Glutamatergic neuron (in vitro differentiated cells): ENCODE data around the gene PCDHA1. TPM values are rescaled to one million over a fixed set of nuclear protein-coding genes. Genes with fewer than 3 reads are reported as not detected.
"Not testable (repeated sequence)": the region's sequence is repeated elsewhere in the genome, so short reads cannot be mapped to it uniquely, and the experiment has no call there.

Source experiments
- DNase-seq: peaks from one replicate; pipeline ENCODE4 v3.0.0; 2022
- H3K27ac Mint-ChIP-seq: one replicate; pipeline ENCODE4 v1.8.0; 2020; ENCODE audit warnings: mild to moderate bottlenecking, mixed read lengths, inconsistent platforms; ENCODE audit not compliant: unreplicated experiment
- H3K27me3 Mint-ChIP-seq: one replicate; pipeline ENCODE4 v1.8.0; 2020; ENCODE audit warnings: mild to moderate bottlenecking, moderate library complexity, mixed read lengths, inconsistent platforms; ENCODE audit not compliant: unreplicated experiment
- H3K36me3 Mint-ChIP-seq: one replicate; pipeline ENCODE4 v1.8.0; 2020; ENCODE audit warnings: mild to moderate bottlenecking, mixed read lengths, inconsistent platforms; ENCODE audit not compliant: unreplicated experiment
- H3K4me1 Mint-ChIP-seq: one replicate; pipeline ENCODE4 v1.8.0; 2020; ENCODE audit warnings: mild to moderate bottlenecking, low read depth, mixed read lengths, inconsistent platforms; ENCODE audit not compliant: unreplicated experiment
- H3K4me3 Mint-ChIP-seq: one replicate; pipeline ENCODE4 v1.8.0; 2020; ENCODE audit warnings: mild to moderate bottlenecking, mixed read lengths, inconsistent platforms; ENCODE audit not compliant: unreplicated experiment
- H3K9me3 Mint-ChIP-seq: one replicate; pipeline ENCODE4 v1.8.0; 2020; ENCODE audit warnings: mild to moderate bottlenecking, moderate library complexity, mixed read lengths, inconsistent platforms; ENCODE audit not compliant: unreplicated experiment
- total RNA-seq: library from RNA; stranded (reverse); fragmentation: NEBNext Ultra II Directional; extraction: Animal tissue kit (Norgen Biotek cat#: 25700); gene quantifications from one replicate; pipeline ENCODE4 v1.2.1, GENCODE V29; 2021; ENCODE audit not compliant: unreplicated experiment
- TF ChIP-seq, protein P1 (sequence below): fragments of 200-600 bp; sonication (generic); IDR thresholded peaks from one replicate; pipeline ENCODE4 v1.5.0; 2021; ENCODE audit not compliant: partially characterized antibody, unreplicated experiment

The PCDHA1 gene
- total RNA-seq, 1 donor from 2014 or later = 0.69 TPM

GRCh38 chr5:140827704-140828361, 41.9 kb downstream of the PCDHA1 start, which contains the start of gene PCDHA6:
PCDHA6 (plus strand) TSS chr5:140827960; CDS start chr5:140828092, 132 bp downstream.
- DNase-seq = no peak
- Mint-ChIP-seq H3K4me1 (peaks cover 8% of the 10 kb centered on the region), H3K27me3 (peaks cover 9% of the 10 kb centered on the region), H3K9me3 (peaks cover 28% of the 10 kb centered on the region), H3K27ac (peak within 1 kb of the TSS; percentile 99), H3K36me3 (peaks cover 49% of the 10 kb centered on the region), H3K4me3 (peak within 1 kb of the TSS; percentile 97)
- TF ChIP-seq, protein P1, sequence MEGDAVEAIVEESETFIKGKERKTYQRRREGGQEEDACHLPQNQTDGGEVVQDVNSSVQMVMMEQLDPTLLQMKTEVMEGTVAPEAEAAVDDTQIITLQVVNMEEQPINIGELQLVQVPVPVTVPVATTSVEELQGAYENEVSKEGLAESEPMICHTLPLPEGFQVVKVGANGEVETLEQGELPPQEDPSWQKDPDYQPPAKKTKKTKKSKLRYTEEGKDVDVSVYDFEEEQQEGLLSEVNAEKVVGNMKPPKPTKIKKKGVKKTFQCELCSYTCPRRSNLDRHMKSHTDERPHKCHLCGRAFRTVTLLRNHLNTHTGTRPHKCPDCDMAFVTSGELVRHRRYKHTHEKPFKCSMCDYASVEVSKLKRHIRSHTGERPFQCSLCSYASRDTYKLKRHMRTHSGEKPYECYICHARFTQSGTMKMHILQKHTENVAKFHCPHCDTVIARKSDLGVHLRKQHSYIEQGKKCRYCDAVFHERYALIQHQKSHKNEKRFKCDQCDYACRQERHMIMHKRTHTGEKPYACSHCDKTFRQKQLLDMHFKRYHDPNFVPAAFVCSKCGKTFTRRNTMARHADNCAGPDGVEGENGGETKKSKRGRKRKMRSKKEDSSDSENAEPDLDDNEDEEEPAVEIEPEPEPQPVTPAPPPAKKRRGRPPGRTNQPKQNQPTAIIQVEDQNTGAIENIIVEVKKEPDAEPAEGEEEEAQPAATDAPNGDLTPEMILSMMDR = peak; percentile 35

DNA sequence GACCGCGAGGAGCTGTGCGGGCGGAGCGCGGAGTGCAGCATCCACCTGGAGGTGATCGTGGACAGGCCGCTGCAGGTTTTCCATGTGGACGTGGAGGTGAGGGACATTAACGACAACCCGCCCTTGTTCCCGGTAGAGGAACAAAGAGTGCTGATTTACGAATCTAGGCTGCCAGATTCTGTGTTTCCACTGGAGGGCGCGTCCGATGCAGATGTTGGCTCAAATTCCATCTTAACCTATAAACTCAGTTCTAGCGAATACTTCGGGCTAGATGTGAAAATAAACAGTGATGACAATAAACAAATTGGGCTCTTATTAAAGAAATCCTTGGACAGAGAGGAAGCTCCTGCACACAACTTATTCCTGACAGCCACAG, 42.4 kb downstream of the PCDHA1 start:
- H3K27me3 Mint-ChIP-seq = peaks cover 9% of the 10 kb centered on the region
- H3K36me3 Mint-ChIP-seq = peaks cover 51% of the 10 kb centered on the region
- H3K9me3 Mint-ChIP-seq = peaks cover 31% of the 10 kb centered on the region
- peak overlapping the region; percentile 99 for H3K27ac Mint-ChIP-seq
- peaks cover 8% of the 10 kb centered on the region for H3K4me1 Mint-ChIP-seq
- DNase-seq = peak; percentile 43
- TF ChIP-seq, protein P1 = peak; percentile 5
- peak overlapping the region; percentile 97 for H3K4me3 Mint-ChIP-seq

GRCh38 chr5:140829511-140830501, 43.9 kb downstream of the PCDHA1 start:
- H3K4me3 Mint-ChIP-seq, H3K4me1 Mint-ChIP-seq, H3K27ac Mint-ChIP-seq, DNase-seq: not testable (repeated sequence)
- Mint-ChIP-seq H3K27me3 (peaks cover 13% of the 10 kb centered on the region), H3K9me3 (peaks cover 35% of the 10 kb centered on the region), H3K36me3 (peaks cover 55% of the 10 kb centered on the region)

GRCh38 chr5:140833993-140834392, 48.1 kb downstream of the PCDHA1 start, which contains the start of gene PCDHA7:
PCDHA7 (plus strand) TSS chr5:140834269; CDS start chr5:140834384, 115 bp downstream.
- peak within 1 kb of the TSS; percentile 88 for H3K4me3 Mint-ChIP-seq
- peaks cover 22% of the 10 kb centered on the region for H3K9me3 Mint-ChIP-seq
- peaks cover 2% of the 10 kb centered on the region for H3K4me1 Mint-ChIP-seq
- H3K36me3 Mint-ChIP-seq = peaks cover 56% of the 10 kb centered on the region
- TF ChIP-seq, protein P1 = no peak
- no peak for DNase-seq
- H3K27me3 Mint-ChIP-seq = peaks cover 5% of the 10 kb centered on the region
- H3K27ac Mint-ChIP-seq = peak within 1 kb of the TSS; percentile 92

GRCh38 chr5:140834439-140835008, 48.6 kb downstream of the PCDHA1 start:
- peaks cover 51% of the 10 kb centered on the region for H3K36me3 Mint-ChIP-seq
- not testable (repeated sequence) for H3K4me1 Mint-ChIP-seq, DNase-seq, H3K27me3 Mint-ChIP-seq
- peak overlapping the region; percentile 88 for H3K4me3 Mint-ChIP-seq
- H3K27ac Mint-ChIP-seq = peak overlapping the region; percentile 92
- H3K9me3 Mint-ChIP-seq = peaks cover 22% of the 10 kb centered on the region
